Kidney glomerular epithelial cell (primary cell): ENCODE measurements around the gene ZNF740.
"Not testable (repeated sequence)": the region's sequence is repeated elsewhere in the genome, so short reads cannot be mapped to it uniquely, and the experiment has no call there.

Experiments
- DNase-seq: peaks from one replicate; lab custom pipeline; 2025; lab: John Stamatoyannopoulos, UW

The ZNF740 gene, protein sequence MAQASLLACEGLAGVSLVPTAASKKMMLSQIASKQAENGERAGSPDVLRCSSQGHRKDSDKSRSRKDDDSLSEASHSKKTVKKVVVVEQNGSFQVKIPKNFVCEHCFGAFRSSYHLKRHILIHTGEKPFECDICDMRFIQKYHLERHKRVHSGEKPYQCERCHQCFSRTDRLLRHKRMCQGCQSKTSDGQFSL

DNA sequence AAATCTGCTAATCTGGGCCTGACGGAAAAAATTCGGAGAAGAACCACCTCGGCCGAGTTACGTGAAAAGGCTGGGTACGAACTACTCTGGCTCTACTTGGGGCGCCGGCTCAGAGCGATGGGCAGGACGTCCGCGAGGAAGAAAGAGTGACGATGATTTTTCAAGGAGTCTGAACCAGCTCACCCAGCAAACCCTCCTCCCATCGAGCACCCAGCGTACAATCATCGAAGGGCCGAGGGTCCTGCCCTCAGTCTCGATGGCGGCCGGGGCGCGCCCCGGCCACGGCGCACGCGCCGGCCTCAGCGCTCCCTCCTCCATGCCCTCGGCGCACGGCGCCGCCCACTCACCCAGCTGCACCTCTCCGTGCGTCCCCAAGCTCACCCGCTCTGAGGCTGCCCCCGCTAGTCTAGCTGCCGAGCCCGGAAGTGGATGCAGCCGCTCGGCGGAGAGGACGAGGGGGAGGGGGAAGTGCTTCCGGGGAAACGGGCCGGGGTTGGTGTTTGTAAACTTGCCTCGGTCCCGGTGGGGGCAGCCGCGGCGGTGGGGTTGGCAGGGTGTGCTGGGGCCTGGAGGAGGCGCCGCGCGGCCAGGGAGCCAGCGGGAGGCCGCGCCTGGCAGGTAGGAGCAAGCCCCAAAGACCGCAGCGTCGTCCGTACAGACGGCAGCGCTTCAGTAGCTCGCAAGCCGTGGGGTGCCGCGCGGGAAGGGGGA, at the start of gene ZNF740, which contains the start of gene CSAD:
Gene ZNF740, plus strand, starts transcription at position 503 of the 711 bp plus-strand sequence. CDS start 1,262 bp downstream, outside the sequence.
Gene CSAD, minus strand, starts transcription at position 706 of the 711 bp plus-strand sequence. CDS start 7,455 bp downstream, outside the sequence.
- peak; percentile 95 for DNase-seq

DNA sequence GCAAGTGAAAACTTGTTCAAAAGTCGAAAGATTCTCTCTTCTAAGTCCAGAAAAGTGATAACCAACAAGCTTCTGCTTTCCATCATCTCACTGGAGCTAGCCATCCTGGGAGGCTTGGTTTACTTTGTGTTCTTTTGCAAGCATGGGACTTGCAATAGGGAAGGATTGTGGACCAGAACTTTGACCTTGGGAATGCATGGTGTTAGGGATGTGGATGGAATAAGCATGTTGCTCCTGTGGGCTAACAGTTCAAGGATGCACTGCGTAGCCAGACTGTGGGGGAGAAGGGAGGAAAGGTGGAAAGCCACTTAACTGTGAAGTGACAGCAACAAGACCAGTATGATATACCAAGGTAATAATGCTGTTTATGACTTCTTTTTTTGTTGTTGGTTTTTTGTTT, 48.7 kb upstream of the ZNF740 start:
- DNase-seq = no peak

DNA sequence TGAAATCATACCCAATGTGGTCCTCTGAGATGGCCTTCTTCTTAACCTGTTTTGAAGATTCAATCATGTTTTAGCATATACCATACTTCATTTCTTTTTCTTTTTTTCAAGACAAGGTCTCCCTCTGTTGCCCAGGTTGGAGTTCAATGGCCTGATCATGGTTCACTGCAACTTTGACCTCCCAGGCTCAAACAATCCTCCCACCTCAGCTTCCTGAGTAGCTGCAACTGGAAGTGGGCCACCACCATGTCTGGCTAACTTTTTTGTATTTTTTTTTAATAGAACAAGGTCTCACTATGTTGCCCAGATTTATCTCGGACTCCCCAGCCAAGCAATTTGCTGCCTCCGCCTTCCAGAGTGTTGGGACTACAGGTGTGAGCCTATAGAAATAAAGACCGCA, 46.8 kb upstream of the ZNF740 start:
- no peak for DNase-seq

DNA sequence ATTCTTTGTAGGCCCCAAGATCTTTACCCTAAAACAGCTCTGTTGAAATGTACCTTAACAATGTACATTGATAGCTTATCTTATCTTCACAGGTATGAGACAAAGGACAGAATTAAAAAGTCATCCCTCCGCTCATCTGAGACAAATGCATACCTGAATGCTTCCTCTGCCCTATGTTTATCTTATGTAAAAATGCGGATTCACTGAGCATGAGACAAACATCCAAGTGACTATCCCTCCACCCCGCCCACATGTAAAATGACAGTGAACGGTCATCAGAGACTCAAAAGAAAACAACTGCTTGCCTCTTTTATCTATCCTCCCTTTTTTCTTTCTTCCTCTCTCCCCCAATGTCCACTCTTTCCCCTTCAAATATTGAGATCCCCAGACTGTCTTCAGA, 37.2 kb upstream of the ZNF740 start:
- no peak for DNase-seq

DNA sequence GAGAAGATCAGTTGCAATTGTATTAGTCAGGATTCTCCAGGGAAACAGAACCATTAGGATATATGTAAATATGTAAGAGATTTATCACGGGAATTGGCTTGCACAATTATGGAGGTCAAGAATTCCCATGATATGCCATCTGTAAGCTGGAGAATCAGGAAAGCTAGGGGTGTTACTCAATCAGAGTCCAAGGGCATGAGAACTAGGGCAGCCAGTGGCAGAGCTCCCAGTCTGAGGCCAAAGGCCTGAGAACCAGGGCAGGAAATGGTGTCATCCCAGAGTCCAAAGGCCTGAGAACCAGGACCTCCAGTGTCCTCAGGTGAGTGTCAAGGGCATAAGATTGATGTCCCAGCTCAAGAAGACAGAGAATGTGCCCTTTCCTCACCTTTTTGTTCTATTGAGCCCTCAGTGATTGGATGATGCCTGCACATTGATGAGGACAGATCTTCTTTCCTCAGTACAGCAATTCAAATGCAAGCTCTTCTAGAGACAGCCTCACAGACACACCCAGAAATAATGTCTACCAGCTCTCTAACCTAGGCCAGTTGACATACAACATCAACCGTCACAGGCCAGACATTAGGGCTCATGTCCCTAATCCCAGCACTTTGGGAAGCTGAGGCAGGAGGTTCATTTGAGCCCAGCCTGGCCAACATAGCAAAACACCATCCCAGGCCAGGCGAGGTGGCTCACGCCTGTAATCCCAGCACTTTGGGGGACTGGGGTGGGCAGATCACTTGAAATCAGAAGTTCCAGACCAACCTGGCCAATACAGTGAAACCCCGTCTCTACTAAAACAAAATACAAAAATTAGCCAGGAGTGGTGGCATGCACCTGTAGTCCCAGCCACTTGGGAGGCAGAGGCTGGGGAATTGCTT, 34.9 kb upstream of the ZNF740 start:
- DNase-seq = no peak

DNA sequence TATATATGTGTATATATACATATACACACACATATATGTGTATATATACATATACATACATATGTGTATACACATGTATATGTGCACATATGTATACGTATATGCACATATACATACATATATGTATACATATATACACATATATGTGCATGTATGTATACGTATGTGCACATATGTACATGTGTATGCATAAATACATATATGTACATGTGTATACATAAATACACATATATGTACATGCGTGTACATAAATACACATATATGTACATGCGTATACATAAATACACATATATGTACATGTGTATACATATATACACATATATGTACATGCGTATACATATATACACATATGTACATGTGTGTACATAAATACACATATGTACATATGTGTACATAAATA, 33.3 kb upstream of the ZNF740 start:
- DNase-seq = no peak

DNA sequence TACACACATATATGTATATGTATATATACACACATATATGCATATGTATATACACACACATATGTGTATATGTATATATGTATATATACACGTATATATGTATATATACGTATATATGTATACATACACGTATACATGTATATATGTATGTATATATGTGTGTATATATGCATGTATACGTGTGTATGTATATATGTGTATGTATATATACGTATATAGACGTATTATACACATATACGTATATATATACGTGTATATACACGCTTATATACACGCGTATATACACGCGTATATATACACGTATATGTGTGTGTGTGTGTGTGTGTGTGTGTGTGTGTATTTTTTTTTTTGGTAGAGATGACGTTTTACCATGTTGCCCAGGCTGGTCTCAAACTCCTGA, 32.9 kb upstream of the ZNF740 start:
- no peak for DNase-seq

DNA sequence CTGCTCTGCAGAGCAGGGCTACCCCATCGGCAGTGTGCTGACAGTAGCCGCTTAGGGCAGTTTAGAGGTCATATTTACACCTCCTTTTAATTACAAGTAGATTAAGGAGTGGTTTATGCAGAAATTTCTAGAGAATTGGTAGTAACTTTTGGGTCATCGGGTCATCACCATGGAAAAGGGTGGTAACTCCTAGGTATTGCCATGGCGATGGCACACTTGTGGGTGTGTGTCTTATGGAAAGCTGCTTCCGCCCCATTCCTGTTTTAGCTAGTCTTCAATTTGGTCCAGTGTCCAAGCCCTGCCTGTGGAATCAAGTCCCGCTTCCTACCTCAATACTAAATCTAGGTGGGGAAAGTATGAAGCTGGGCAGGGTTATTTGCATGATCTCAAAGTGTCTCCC, 29.5 kb upstream of the ZNF740 start:
- DNase-seq = no peak

DNA sequence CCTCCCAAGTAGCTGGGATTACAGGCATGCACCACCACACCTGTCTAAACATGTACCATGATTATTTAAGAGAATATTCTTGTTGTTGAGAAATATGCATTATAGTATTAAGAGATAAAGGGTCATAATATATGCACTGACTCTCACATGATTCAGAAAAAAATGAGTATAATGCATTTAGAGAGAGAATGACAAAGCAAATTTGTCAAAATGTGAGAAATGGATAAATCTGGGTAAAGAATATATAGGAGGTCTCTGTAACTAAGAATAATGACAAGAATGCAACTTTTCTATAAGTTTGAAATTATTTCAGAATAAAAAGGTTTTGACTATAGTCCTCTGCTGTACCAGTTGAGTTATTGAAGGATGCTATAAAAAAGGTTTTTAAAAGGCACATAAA, 28.1 kb upstream of the ZNF740 start:
- DNase-seq = no peak

DNA sequence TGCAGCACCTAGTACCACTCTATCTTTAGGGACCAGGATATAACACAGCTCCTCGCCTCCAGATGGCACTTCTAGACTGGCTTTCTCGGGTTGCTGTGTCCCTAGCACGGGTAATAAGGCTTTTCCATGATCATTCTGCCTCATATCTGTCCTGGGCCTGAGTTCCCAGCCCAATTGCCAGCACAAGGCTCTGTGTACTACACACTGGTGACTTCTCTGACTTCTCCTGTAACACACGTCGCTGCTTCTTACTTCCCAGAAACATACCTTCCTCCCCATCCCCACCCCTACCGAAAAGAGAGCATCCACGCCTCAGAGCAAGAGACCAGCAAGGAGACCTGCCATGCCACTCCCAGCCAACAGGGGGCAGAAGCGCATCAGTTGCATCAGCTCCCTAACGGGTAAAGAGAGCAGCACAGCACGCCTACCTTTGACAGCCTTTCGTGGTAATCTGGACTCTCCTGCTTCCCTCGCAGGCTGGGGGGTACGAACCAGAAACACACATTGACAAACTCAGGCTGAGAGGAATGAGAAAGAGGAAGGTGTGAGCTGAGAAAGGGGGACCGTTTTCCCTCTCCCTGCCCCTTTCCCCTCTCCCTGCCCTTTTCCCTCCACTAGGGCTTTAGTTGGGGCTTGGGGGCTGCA, 21.2 kb upstream of the ZNF740 start:
- peak; percentile 39 for DNase-seq

DNA sequence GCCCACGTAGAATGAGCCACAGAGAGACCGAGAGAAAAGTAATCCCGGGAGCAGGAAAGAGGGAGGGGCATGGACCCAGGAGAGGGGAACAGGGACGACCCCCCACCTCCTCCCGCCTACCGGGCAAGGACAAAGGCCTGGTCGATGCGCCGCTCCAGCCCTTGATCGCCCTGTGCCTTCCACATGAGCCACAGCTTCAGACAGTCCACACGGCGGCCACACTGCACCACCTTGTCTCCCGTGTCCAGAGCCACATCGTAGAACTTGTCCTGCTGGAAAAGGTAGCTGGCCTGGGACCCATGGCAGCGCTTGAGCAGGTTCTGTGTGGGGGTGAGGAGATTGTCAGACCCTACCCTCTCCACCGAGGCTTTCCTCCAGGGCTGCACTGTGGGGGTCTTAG, 20.5 kb upstream of the ZNF740 start:
- DNase-seq = no peak

DNA sequence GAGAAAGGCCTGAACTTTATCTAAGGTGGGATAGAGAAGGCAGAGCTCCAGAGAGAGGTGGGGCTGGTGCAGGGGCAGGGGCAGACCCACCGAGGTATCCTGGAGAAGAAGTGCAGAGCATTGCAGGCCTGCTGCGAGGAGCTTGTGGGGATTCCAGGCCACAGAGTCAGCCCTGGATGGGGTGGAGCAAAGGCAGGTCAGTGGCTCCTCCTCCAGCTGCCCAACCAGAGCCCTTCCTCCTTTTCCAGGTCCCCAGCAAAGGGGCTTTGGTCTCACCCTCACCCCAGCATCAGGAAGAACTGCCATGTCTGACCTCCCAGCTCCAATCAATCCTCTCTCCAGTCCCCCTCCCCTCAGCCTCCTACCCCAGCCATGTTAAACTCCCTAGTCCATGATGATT, 19.8 kb upstream of the ZNF740 start:
- no peak for DNase-seq

DNA sequence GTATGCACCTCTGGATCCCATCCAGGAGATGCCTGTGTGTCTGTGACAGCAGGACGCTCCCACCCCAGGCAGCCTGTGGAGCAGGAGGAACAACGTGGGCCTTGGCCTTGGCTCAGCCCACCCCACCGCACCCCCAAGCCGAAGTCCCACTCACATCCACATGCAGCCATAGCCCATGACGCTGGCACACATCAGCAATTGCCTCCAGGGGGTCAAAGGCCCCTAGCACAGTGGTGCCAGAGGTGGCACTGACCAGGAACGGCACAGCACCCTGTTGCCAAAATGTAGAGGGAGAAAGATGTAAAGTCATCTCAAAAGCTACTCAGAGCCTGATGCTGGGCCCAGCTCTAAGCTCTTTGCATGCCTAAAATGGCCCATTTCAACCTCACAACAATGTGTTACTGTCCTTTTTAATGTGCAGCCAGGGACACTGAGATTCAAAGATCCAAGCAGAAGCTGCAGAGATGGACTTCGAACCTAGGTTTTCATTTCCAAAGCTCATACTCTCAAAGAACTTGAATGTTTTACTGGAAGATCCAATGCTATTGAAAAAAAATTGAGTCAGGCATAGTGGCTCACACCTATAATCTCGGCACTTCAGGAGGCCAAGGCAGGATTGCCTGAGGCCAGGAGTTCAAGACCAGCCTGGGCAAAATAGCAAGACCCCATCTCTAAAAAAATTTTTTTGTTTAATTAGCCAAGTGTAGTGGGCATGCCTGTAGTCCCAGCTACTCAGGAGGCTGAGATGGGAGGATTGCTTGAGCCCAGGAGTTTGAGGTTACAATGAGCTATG, 19.2 kb upstream of the ZNF740 start:
- DNase-seq = no peak

DNA sequence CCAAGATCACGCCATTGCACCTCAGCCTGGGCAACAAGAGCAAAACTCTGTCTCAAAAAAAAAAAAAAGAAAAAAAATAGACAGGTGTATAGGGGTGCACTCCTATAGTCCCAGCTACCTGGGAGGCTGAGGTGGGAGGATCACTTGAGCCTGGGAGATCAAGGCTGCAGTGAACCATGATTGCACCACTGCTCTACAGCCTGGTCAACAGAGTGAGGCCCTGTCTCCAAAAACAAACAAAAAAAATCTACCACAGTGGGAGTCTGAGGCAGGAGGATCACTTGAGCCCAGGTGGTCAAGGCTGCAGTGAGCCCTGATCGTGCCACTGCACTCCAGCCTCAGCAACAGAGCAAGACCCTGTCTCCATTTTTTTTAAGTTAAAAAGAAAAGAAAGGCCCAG, 17.5 kb upstream of the ZNF740 start:
- not testable (repeated sequence) for DNase-seq

DNA sequence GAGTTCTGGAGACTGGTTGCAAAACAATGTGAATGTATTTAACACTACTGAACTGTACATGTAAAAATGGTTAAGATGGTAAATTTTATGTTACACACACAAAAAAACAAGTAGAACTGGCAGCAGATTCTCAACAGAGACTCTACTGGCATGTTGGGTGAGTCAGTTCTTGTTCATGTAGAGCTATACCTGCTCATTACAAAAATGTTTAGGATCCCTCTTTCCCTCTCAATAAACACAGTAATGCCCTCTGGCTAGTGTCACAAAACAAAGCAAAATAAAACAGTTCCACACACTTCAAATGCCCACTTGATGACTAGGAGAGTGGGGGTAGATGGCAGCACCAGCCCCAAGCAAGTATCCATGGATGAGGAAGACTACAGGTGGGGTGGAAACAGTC, 13.7 kb upstream of the ZNF740 start:
- no peak for DNase-seq

DNA sequence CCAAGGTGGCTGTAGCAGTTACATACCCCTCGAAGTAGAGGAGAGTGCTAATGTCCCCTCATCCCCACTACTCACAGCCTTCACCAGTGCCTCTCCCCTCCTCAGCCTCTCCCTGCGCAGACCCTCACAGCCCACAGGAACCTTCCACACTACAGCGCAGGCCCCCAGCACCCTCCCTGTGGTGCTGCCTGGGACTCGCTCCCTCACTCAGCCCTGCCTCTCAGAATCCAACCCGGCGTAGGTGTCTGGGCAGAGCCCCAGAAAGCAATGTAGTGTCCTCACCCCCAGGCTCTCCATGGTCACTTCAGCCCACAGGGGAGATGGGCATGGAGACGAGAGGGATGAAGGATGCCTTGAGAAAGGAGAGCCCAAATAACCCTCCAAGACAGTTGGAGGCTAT, 10.9 kb upstream of the ZNF740 start:
- DNase-seq = no peak

DNA sequence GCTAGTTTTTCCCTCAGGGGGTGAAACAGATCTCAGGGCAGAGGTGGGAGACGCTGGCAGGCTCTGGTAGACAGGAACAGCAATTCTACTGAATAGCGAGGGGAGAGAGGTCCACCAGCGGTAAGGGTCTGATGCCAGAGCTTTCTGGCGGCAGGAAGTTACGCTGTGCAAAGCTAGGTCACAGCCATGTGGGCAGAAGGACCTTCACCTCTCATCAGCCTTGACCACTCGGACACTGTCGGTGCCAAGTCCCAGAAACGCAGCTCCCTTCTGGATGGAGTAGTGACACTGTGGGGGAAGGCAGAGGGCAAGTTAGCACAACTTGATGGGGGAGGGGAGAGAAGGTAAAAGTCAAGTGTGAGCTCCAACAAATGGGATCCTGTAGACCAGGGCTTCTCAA, 10.3 kb upstream of the ZNF740 start:
- no peak for DNase-seq

DNA sequence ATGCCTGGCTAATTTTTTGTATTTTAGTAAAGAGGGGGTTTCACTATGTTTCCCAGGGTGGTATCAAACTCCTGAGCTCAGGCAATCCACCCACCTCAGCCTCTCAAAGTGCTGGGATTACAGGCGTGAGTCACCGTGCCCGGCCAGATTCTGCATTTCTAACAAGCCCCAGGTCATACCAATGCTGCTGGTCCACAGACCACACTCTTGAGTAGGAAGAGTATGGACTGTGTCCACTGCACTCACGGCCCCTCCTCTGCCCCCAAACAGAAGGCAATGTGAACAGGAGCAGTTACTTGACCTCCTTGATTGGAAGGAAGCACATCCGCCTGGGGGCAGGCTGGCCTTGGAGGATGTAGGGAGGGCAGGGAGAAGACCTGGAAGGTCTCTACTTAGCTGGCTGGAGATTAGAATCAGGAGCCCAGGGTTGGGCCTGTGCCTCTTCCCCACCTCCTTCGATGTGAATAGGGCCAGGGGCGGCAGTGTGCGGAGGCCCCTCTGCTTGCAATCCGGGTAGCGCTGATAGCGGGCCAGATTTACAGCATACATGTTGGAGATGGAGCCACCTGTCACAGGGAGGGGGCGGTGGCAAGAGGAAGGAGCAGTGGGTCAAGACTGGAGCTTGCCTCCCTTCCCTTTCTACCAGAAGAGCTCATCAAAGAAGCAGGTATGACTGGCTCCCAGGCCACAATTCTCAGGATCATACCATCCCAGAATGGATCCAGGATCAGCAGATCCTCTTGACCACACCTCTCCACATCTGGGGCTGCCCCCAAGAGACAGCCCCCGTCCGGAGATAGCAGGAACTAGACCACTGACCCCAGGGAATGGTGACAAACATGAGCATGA, 9.4 kb upstream of the ZNF740 start:
- no peak for DNase-seq

DNA sequence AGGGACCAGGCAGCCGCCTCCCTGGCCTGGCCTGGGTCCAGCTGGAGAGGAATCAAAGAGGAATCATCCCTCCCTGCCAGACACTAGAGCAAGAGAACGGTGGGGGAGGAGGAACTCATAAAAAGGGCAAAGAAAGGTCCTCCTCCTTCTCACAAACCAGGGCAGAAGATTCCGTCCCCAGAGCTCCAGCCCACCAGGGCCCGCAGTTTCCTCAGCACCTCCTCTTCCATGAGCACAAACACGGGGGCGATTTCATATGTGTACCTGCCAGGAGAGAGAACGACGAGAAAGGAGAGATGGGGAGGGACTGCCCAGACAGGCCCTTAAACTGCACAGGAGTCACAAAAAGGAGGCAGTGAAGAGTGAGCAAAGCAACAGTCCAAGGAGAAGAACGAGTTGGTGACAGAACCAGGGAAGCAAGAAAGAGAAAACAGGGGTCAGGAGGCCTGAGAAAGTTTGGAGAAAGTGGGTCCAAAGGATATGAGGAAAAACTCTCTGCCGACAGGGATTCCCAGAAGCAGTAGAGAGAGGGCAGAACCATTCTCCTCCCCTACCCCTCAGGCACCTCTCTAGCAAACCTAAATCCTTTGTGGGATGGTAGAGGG, 8.7 kb upstream of the ZNF740 start:
- DNase-seq = no peak

DNA sequence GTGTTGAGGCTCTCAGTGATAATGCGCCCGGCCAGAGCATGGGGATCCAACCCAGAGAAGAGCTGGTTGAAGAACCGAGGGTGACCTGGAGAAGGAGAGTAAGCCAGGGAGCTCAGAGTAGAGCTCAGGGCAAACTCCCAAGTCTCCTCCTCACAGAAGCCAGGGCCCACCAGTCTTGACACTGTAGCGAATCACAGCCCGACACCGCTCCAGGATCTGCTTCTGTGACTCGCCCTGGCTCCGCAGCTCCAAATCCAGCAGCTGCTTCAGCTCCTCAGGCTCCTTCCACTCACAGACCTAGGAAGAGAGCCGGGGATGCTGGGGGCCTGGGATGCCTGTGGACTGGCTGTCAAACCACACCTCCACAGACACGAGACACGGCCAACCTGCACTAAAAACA, 8.2 kb upstream of the ZNF740 start:
- no peak for DNase-seq
